Retinal pigment epithelial cell (primary cell): ENCODE data around the gene SUGP2.

Source experiments
- DNase-seq: peaks from one replicate; pipeline ENCODE4 v3.0.0-alpha.2; 2010; ENCODE audit warnings: low read depth
- H3K4me3 ChIP-seq: 2 replicates; pipeline ENCODE4 v1.5.1; 2011; ENCODE audit warnings: mild to moderate bottlenecking, low read length, control low read depth, moderate library complexity
- CTCF ChIP-seq: conservative IDR thresholded peaks from 2 replicates; pipeline ENCODE4 v1.5.1; 2011; ENCODE audit warnings: low read depth, low read length, control low read depth, inconsistent platforms

Gene SUGP2

GRCh38 chr19:18996796-18997394 lies 36.4 kb downstream of the SUGP2 start:
- peak; percentile 77 for DNase-seq
- TF ChIP-seq CTCF: no peak
- H3K4me3 ChIP-seq: no peak overlapping the region

GRCh38 chr19:18996351-18996750 lies 37.0 kb downstream of the SUGP2 start:
- no peak for DNase-seq
- H3K4me3 ChIP-seq: no peak overlapping the region
- no peak for TF ChIP-seq CTCF

- H3K4me3 ChIP-seq: no peak overlapping the region
- TF ChIP-seq CTCF: peak; percentile 81
- DNase-seq: peak; percentile 60
These were observed 37.5 kb downstream of the SUGP2 start for GRCh38 chr19:18995804-18996241.

GRCh38 chr19:18993115-18993514 lies 40.2 kb downstream of the SUGP2 start:
- H3K4me3 ChIP-seq: no peak overlapping the region
- TF ChIP-seq CTCF: no peak
- no peak for DNase-seq

- H3K4me3 ChIP-seq: no peak overlapping the region
- no peak for TF ChIP-seq CTCF
- no peak for DNase-seq
These were observed 40.6 kb downstream of the SUGP2 start for GRCh38 chr19:18992696-18993095.

GRCh38 chr19:18991468-18991867 lies 41.8 kb downstream of the SUGP2 start:
- no peak overlapping the region for H3K4me3 ChIP-seq
- no peak for DNase-seq
- TF ChIP-seq CTCF: no peak

- no peak overlapping the region for H3K4me3 ChIP-seq
- TF ChIP-seq CTCF: no peak
- DNase-seq: no peak
These were observed 42.3 kb downstream of the SUGP2 start for GRCh38 chr19:18991006-18991405.
